Right hindlimb (tissue), 1 donor: Measurements from ENCODE around the gene MEIOB.
"Not testable (repeated sequence)": the region's sequence is repeated elsewhere in the genome, so short reads cannot be mapped to it uniquely, and the experiment has no call there.

Experiments
- DNase-seq: peaks from one replicate; pipeline ENCODE4 v3.0.0-alpha.2; 2018

Gene MEIOB

GRCh38 chr16:1906055-1906845 lies 34.3 kb upstream of the MEIOB start:
- no peak for DNase-seq

GRCh38 chr16:1903845-1904840 lies 32.2 kb upstream of the MEIOB start:
- no peak for DNase-seq

GRCh38 chr16:1903220-1903574 lies 31.2 kb upstream of the MEIOB start:
- DNase-seq = no peak

GRCh38 chr16:1902547-1903219 lies 30.7 kb upstream of the MEIOB start:
- no peak for DNase-seq

- DNase-seq = no peak
Measured at GRCh38 chr16:1900452-1900774, 28.4 kb upstream of the MEIOB start.

- no peak for DNase-seq
Measured at GRCh38 chr16:1899641-1900451, 27.9 kb upstream of the MEIOB start.

- not testable (repeated sequence) for DNase-seq
Measured at GRCh38 chr16:1897692-1898091, 25.7 kb upstream of the MEIOB start.

- DNase-seq = no peak
Measured at GRCh38 chr16:1895949-1896675, 24.1 kb upstream of the MEIOB start.

GRCh38 chr16:1895068-1895467 lies 23.1 kb upstream of the MEIOB start:
- no peak for DNase-seq

GRCh38 chr16:1890708-1891050 lies 18.7 kb upstream of the MEIOB start:
- DNase-seq = no peak

GRCh38 chr16:1890024-1890707 lies 18.2 kb upstream of the MEIOB start:
- no peak for DNase-seq

- no peak for DNase-seq
Measured at GRCh38 chr16:1887711-1888354, 15.9 kb upstream of the MEIOB start.

GRCh38 chr16:1884889-1885288 lies 12.9 kb upstream of the MEIOB start:
- no peak for DNase-seq

- DNase-seq = no peak
Measured at GRCh38 chr16:1884155-1884760, 12.3 kb upstream of the MEIOB start.

- not testable (repeated sequence) for DNase-seq
Measured at GRCh38 chr16:1881172-1881571, 9.2 kb upstream of the MEIOB start.

GRCh38 chr16:1879477-1879876 lies 7.5 kb upstream of the MEIOB start:
- no peak for DNase-seq

GRCh38 chr16:1878256-1878655 lies 6.3 kb upstream of the MEIOB start:
- no peak for DNase-seq

GRCh38 chr16:1877804-1878203 lies 5.8 kb upstream of the MEIOB start:
- DNase-seq = no peak

- no peak for DNase-seq
Measured at GRCh38 chr16:1877089-1877488, 5.1 kb upstream of the MEIOB start.

GRCh38 chr16:1876468-1876867 lies 4.5 kb upstream of the MEIOB start:
- no peak for DNase-seq
